ENCODE measurements around the gene JAML. TPM values are rescaled to one million over a fixed set of nuclear protein-coding genes. Genes with fewer than 3 reads are reported as not detected.

JAML gene
- total RNA-seq, 1 donor from 2014 or later = not detected

GRCh38 chr11:118171269-118172062 lies 53.3 kb downstream of the JAML start:
- H3K4me1 Mint-ChIP-seq (ENCODE audit: unreplicated experiment) = no peaks in the 10 kb centered on the region
- no peak overlapping the region for H3K27ac Mint-ChIP-seq (ENCODE audit: unreplicated experiment)
- no peaks in the 10 kb centered on the region for H3K9me3 Mint-ChIP-seq (ENCODE audit: unreplicated experiment)
- TF ChIP-seq CTCF (IDR thresholded peaks at IDR 0.05) = peak; percentile 90
- peak; percentile 88 for DNase-seq (ENCODE audit: extremely low spot score, unreplicated experiment)
- no peaks in the 10 kb centered on the region for H3K36me3 Mint-ChIP-seq (ENCODE audit: unreplicated experiment)
- H3K27me3 Mint-ChIP-seq (ENCODE audit: unreplicated experiment) = peaks cover 60% of the 10 kb centered on the region
- H3K4me3 Mint-ChIP-seq (ENCODE audit: unreplicated experiment) = no peak overlapping the region

DNA sequence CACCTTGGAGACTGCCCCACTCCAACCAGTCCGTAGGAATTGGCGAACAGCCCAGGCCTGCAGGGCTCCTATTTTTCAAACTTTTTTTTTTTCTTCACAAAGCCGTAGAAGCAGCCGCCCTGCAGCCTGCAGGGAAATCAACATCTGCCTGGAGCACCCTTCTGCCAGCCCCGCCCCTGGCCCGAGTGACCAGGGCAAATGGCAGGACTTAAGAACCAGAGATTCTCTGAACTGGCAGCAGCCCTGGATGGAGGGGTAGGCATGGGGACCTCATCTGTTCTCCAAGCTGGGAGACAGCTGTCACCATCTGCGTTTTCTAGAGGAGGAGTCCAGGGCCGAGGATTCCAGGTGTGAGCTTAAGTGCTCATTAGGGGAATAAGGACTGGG lies 53.9 kb downstream of the JAML start:
- Mint-ChIP-seq H3K4me3 (ENCODE audit: unreplicated experiment) (no peak overlapping the region), H3K4me1 (ENCODE audit: unreplicated experiment) (no peaks in the 10 kb centered on the region), H3K9me3 (ENCODE audit: unreplicated experiment) (no peaks in the 10 kb centered on the region), H3K27me3 (ENCODE audit: unreplicated experiment) (peaks cover 54% of the 10 kb centered on the region), H3K27ac (ENCODE audit: unreplicated experiment) (no peak overlapping the region), H3K36me3 (ENCODE audit: unreplicated experiment) (no peaks in the 10 kb centered on the region)
- DNase-seq (ENCODE audit: extremely low spot score, unreplicated experiment) = no peak
- no peak for TF ChIP-seq CTCF (IDR thresholded peaks at IDR 0.05)

DNA sequence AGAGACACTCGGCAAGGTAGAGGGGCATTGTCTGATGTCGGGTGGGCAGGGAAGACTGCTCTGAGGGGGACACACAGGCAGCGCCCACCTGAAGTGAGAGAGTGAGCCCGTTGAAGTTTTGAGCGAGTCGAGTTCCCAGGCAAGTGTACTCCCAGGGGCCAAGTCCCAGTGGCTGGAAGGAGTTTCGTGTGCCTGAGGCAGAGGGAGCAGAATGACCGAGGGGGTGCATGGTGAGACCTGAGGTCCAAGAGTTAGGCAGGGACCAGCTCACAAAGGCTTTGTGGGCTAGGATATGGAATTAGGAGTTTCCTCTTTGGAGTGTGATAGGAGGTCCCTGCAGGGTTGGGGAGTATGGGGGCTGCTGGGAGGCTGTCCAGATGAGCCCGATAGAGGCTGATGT lies 54.6 kb downstream of the JAML start:
- H3K4me3 Mint-ChIP-seq (ENCODE audit: unreplicated experiment) = no peak overlapping the region
- no peaks in the 10 kb centered on the region for H3K9me3 Mint-ChIP-seq (ENCODE audit: unreplicated experiment)
- H3K36me3 Mint-ChIP-seq (ENCODE audit: unreplicated experiment) = no peaks in the 10 kb centered on the region
- H3K27me3 Mint-ChIP-seq (ENCODE audit: unreplicated experiment) = peaks cover 47% of the 10 kb centered on the region
- no peaks in the 10 kb centered on the region for H3K4me1 Mint-ChIP-seq (ENCODE audit: unreplicated experiment)
- no peak overlapping the region for H3K27ac Mint-ChIP-seq (ENCODE audit: unreplicated experiment)
- DNase-seq (ENCODE audit: extremely low spot score, unreplicated experiment) = no peak
- TF ChIP-seq CTCF (IDR thresholded peaks at IDR 0.05) = no peak

DNA sequence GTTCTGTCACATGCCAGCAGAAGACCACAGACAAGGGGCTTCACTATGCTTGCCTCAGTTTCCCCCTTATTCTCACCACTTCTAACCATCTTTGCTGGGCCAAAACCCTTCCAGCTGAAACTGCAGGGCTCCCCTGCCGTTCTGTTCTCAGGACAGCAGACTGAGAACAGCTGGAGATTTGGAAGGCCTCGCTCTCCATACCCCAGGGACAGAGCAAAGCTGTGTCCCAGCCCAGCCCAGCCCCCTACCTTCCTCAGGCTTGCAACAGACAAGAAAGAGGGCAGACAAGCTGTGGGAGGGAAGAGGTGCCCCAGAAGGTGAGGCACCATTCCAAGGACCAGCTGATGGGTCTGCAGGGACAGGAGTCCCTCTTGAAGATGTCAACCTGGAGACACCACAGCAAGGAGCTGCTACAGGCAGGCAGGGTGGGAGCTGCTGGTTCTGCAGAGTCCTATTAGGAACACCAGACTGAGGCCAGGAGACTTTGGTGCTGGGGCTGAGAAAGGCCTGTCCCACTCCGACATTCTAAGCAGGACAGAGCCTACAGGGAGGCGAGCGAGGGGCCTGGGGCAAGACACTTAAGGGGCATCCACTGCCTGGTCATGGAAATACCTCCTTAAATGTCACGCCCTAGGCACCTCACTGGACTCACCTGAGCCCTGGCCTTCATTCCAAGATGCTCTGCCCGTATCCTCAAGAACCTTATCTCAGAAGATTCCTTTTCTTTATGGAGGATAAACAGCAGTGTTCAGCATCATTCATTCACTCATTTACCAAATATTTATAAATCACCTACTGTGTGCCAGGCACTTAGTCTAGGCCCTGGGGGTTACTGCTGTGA lies 55.3 kb downstream of the JAML start:
- no peak for TF ChIP-seq CTCF (IDR thresholded peaks at IDR 0.05)
- H3K4me1 Mint-ChIP-seq (ENCODE audit: unreplicated experiment) = no peaks in the 10 kb centered on the region
- no peaks in the 10 kb centered on the region for H3K9me3 Mint-ChIP-seq (ENCODE audit: unreplicated experiment)
- no peak overlapping the region for H3K4me3 Mint-ChIP-seq (ENCODE audit: unreplicated experiment)
- peaks cover 41% of the 10 kb centered on the region for H3K27me3 Mint-ChIP-seq (ENCODE audit: unreplicated experiment)
- no peak overlapping the region for H3K27ac Mint-ChIP-seq (ENCODE audit: unreplicated experiment)
- no peak for DNase-seq (ENCODE audit: extremely low spot score, unreplicated experiment)
- no peaks in the 10 kb centered on the region for H3K36me3 Mint-ChIP-seq (ENCODE audit: unreplicated experiment)

GRCh38 chr11:118168751-118169150 lies 56.1 kb downstream of the JAML start:
- no peaks in the 10 kb centered on the region for H3K4me1 Mint-ChIP-seq (ENCODE audit: unreplicated experiment)
- TF ChIP-seq CTCF (IDR thresholded peaks at IDR 0.05) = no peak
- no peaks in the 10 kb centered on the region for H3K36me3 Mint-ChIP-seq (ENCODE audit: unreplicated experiment)
- no peak overlapping the region for H3K4me3 Mint-ChIP-seq (ENCODE audit: unreplicated experiment)
- no peak overlapping the region for H3K27ac Mint-ChIP-seq (ENCODE audit: unreplicated experiment)
- no peak for DNase-seq (ENCODE audit: extremely low spot score, unreplicated experiment)
- peaks cover 40% of the 10 kb centered on the region for H3K27me3 Mint-ChIP-seq (ENCODE audit: unreplicated experiment)
- H3K9me3 Mint-ChIP-seq (ENCODE audit: unreplicated experiment) = no peaks in the 10 kb centered on the region
